SH-SY5Y (cell line): ENCODE data around the gene PPARD.

Source experiments
- GATA2 ChIP-seq: IDR thresholded peaks from 2 replicates; pipeline ENCODE4 v1.6.1; 2011; ENCODE audit warnings: mild to moderate bottlenecking, low read depth, low read length
- GATA3 ChIP-seq: IDR thresholded peaks from 2 replicates; pipeline ENCODE4 v1.6.1; 2011; ENCODE audit warnings: low read depth, mild to moderate bottlenecking, low read length, moderate library complexity

PPARD gene

DNA sequence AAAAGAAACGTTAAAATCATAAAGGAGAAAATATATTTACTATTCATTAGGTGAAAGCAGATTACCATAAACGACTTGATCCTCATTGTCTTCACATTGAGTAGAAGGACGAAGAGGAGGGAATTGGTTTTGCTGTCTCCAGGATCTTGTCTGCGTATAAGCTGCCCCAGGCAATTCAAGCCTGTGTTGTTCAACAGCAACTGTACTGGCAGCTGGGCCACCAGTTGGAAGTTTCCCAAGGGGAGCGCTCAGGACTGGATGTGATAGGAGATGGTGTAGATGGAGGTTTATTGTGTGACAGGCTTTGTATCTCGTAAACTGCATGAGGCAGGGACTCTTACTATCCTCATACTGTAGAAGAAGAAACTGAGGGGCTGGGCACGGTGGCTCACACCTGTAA lies 105.8 kb downstream of the PPARD start:
- TF ChIP-seq GATA2 = no peak
- TF ChIP-seq GATA3 = no peak

DNA sequence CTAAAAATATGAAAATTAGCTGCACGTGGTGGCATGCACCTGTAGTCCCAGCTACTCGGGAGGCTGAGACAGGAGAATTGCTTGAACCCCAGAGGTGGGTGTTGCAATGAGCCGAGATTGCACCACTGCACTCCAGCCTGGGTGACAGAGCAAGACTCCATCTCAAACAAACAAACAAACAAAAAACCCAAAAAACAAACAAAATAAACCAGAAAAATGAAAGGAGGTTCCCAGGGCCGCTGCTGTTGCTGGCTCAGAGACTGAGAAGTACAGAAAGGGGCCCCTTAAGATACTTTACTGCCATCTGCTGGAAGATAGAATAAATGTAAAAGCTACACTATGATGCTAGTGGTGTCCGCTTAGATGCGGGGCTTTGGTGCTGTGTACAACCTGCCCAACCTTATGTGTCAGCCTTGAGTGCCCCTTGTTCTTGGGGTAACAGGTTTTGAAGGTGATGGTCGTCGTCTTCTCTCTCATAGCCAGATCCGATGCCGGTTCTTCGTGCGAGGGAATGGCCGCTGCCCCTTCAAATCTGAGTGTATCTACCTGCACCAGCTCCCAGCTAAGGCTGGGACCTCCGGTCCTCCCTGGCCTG lies 107.0 kb downstream of the PPARD start:
- no peak for TF ChIP-seq GATA3
- no peak for TF ChIP-seq GATA2

GRCh38 chr6:35451354-35452182 lies 109.2 kb downstream of the PPARD start:
- no peak for TF ChIP-seq GATA3
- no peak for TF ChIP-seq GATA2

DNA sequence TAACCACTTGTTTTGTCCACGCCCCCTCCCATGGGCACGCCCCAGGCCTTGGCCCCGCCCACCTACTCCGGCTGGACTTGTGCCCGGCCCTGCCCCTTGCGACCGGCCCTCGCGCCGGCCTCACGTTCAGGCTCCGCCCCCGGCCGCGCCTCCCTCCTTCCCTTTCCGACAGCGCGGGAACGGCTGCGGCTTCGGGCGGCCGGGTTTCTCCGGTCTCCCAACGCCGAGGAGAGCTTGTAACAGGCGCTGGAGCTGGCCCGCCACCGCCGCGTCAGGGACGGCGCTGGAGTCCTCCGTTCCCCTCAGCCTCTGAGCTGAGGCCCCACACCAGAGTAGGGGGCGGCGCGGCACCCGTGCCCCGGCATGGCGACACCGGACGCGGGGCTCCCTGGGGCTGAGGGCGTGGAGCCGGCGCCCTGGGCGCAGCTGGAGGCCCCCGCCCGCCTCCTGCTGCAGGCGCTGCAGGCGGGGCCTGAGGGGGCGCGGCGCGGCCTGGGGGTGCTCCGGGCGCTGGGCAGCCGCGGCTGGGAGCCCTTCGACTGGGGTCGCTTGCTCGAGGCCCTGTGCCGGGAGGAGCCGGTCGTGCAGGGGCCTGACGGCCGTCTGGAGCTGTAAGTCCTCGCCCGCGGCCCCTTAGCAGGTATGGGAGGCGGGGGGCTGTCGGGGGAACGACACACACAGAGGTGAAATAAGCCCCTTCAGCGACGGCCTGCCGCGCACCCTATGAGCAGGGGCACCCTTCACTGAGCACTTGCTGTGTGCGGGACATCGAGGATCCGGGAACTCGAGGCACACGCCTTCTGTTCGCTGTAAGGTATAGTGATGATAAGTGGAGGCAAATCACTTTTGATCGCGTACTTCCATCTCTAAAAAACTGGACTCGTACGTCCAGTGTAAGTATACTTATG lies 110.1 kb downstream of the PPARD start, which contains the start of gene FANCE:
Gene FANCE (plus strand): TSS at position 156 of the 908 bp plus-strand sequence. CDS start 208 bp downstream, at position 364.
- TF ChIP-seq GATA3 (no peak), GATA2 (no peak)

DNA sequence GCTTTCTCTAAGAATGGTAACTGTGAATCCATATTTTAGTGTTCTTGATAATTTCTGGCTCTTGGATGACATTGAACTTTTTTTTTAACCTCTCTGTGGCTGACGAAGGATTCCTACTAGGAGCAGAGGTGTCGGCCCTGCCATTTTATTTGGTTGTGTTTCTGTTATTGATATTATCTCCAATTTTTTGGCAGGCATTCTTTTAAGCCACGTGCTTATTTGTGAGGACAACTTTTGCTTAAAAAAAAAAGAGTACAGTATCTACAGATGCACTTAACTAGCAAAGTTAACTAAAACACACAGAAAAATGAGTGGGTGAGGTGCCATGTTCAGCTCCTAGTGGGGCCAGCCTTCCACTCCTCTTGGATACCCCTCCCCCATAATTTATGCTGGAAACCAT lies 110.9 kb downstream of the PPARD start:
- TF ChIP-seq GATA2 = no peak
- no peak for TF ChIP-seq GATA3

- TF ChIP-seq GATA2 (no peak), GATA3 (no peak)
Measured at GRCh38 chr6:35454391-35455110, 112.2 kb downstream of the PPARD start.

GRCh38 chr6:35457907-35458306 lies 115.5 kb downstream of the PPARD start:
- TF ChIP-seq GATA3 (no peak), GATA2 (no peak)

DNA sequence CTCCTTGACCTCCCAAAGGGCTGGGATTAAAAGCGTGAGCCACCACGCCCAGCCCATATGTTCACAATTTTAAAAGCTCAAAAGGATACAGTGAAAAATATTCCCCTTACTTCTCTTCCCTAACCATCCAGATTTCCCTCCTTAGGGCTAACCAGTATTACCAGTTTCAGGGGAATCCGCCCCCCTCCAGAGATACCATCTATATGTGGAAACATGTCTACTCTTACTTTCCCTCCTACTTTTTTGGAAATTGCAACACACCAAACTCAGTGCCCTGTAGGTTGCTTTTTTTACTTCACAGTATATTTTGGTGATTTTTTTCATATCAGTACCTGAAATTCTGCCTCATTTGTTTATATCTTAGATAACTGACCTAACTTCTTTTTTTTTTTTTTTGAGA lies 118.9 kb downstream of the PPARD start:
- no peak for TF ChIP-seq GATA2

GRCh38 chr6:35463292-35463691 lies 120.9 kb downstream of the PPARD start:
- no peak for TF ChIP-seq GATA3
- TF ChIP-seq GATA2 = no peak

DNA sequence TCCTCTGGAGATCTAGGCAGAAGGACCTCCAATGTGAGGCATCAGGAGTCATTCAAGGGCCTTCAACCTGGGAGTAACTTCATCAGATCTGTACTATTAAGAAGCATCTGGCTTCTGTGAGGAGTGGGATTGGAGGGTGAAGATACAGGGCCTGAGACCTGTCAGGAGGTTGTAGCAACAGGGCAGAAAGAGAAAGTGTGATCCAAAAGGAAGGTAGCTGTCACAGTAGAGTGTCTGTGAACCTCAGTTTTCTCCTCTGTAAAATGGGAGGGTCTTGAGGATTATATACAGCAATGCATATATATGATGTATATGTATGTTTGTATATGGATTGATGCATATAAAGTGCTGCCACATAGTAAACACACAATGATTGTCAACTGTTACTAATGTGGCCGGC lies 123.3 kb downstream of the PPARD start:
- TF ChIP-seq GATA2 (no peak), GATA3 (no peak)

- TF ChIP-seq GATA3 (no peak), GATA2 (peak; percentile 84)
Measured at GRCh38 chr6:35468181-35468979, 126.0 kb downstream of the PPARD start, which contains the start of gene RPL10A. Gene RPL10A (plus strand): TSS chr6:35468401. CDS start chr6:35468435, 34 bp downstream.

GRCh38 chr6:35468980-35469750 lies 126.8 kb downstream of the PPARD start:
- no peak for TF ChIP-seq GATA3
- no peak for TF ChIP-seq GATA2
